Activated CD8-positive, alpha-beta T cell treated with anti-CD3 and anti-CD28 coated beads for 36 hours (primary cell): ENCODE measurements around the gene CMTM6. TPM values are rescaled to one million over a fixed set of nuclear protein-coding genes. Genes with fewer than 3 reads are reported as not detected.
"Not testable (repeated sequence)": the region's sequence is repeated elsewhere in the genome, so short reads cannot be mapped to it uniquely, and the experiment has no call there.

Source experiments
- ATAC-seq: fragments of 200-7000 bp; cut with Tn5 transposase; one replicate; pipeline ENCODE4 v1.10.0; 2021; ENCODE audit warnings: mild to moderate bottlenecking, moderate library complexity
- CTCF ChIA-PET: fragments of 350-600 bp; sonication (Branson Sonifier 250); formaldehyde crosslinking; loops from one replicate; lab custom pipeline; 2021; ENCODE audit warnings: antibody characterized with exemption; lab: Charles Lee
- POLR2A ChIA-PET: fragments of 350-600 bp; sonication (Branson Sonifier 250); formaldehyde crosslinking; loops from one replicate; lab custom pipeline; 2021; ENCODE audit warnings: antibody characterized with exemption; lab: Charles Lee
- DNase-seq: peaks from one replicate; pipeline ENCODE4 v3.0.0-alpha.2; 2020
- H3K27ac Mint-ChIP-seq: one replicate; pipeline ENCODE4 v1.8.0; 2021; ENCODE audit warnings: mild to moderate bottlenecking, mixed read lengths
- H3K27me3 Mint-ChIP-seq: one replicate; pipeline ENCODE4 v1.8.0; 2021; ENCODE audit warnings: mixed read lengths
- H3K36me3 Mint-ChIP-seq: one replicate; pipeline ENCODE4 v1.8.0; 2021; ENCODE audit warnings: low read depth, mixed read lengths
- H3K4me1 Mint-ChIP-seq: one replicate; pipeline ENCODE4 v1.8.0; 2021; ENCODE audit warnings: low read depth, mixed read lengths
- H3K4me3 Mint-ChIP-seq: one replicate; pipeline ENCODE4 v1.8.0; 2021; ENCODE audit warnings: mild to moderate bottlenecking, moderate library complexity, mixed read lengths
- H3K9me3 Mint-ChIP-seq: one replicate; pipeline ENCODE4 v1.8.0; 2021; ENCODE audit warnings: mixed read lengths
- intact Hi-C: fragments of 100-400 bp; cut with micrococcal nuclease; formaldehyde crosslinking; loops from one replicate; pipeline ENCODE4 v1.10.0; 2022
- total RNA-seq, 2 experiments: library from RNA; stranded (reverse); gene quantifications; one replicate each; pipeline ENCODE4 v1.2.3, GENCODE V29; 2021
- TF ChIP-seq, protein P1 (sequence below): fragments of 200-600 bp; IDR thresholded peaks from one replicate; pipeline ENCODE4 v1.8.0; 2022; ENCODE audit warnings: antibody characterized with exemption, mild to moderate bottlenecking

CMTM6 gene
- total RNA-seq, 2 experiments from 2014 or later, result 49.8 to 50.1 TPM

DNA sequence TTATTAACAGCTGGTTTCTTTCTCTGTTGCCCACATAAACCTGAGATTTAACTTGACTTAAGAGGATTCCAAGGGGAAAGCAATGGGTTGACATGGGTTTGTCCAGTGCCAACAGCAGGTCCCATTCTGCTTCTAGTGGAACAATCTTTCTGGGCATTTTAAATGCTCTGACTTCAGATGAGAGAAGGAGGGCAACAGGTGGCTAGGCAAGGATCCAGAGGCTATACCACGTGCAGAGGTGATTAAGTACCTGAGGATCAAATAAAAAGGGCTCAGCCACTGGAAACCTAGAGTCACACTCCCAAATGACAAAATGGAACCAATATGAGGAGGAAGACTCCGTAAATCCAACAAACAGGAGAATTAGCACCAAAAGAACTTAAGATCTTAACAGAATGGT is 28.5 kb downstream of the CMTM6 start:
- CTCF ChIA-PET, result interaction anchor here (4.0 kb wide), 1 partner anchor 99 kb away, joined by 23 read pairs; no protein-coding TSS in a partner anchor
- Mint-ChIP-seq H3K36me3 (peaks cover 31% of the 10 kb centered on the region), H3K4me1 (peaks cover 35% of the 10 kb centered on the region)

DNA sequence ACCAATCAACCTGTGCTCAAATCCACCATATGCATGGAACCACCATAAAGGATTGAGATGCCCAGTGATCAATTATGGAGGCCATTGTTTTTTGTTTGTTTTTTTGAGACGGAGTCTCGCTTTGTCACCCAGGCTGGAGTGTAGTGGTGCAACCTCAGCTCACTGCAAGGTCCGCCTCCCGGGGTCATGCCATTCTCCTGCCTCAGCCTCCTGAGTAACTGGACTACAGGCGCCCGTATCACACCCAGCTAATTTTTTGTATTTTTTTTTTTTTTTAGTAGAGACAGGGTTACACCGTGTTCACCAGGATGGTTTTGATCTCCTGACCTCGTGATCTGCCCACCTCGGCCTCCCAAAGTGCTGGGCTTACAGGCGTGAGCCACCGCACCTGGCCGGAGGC is 30.5 kb downstream of the CMTM6 start:
- not testable (repeated sequence) for ATAC-seq

More for the DNA sequence above, 28.5 kb downstream of the CMTM6 start:
- no peak for ATAC-seq
- H3K4me3 Mint-ChIP-seq, result no peak overlapping the region
- no peaks in the 10 kb centered on the region for H3K27me3 Mint-ChIP-seq
- H3K27ac Mint-ChIP-seq, result no peak overlapping the region
- H3K9me3 Mint-ChIP-seq, result no peaks in the 10 kb centered on the region
- intact Hi-C loops, result no loop called here
- DNase-seq, result no peak
- POLR2A ChIA-PET, result interaction anchor here (1.1 kb wide), 1 partner anchor 9 kb away, joined by 3 read pairs; no protein-coding TSS in a partner anchor
- TF ChIP-seq, protein P1, sequence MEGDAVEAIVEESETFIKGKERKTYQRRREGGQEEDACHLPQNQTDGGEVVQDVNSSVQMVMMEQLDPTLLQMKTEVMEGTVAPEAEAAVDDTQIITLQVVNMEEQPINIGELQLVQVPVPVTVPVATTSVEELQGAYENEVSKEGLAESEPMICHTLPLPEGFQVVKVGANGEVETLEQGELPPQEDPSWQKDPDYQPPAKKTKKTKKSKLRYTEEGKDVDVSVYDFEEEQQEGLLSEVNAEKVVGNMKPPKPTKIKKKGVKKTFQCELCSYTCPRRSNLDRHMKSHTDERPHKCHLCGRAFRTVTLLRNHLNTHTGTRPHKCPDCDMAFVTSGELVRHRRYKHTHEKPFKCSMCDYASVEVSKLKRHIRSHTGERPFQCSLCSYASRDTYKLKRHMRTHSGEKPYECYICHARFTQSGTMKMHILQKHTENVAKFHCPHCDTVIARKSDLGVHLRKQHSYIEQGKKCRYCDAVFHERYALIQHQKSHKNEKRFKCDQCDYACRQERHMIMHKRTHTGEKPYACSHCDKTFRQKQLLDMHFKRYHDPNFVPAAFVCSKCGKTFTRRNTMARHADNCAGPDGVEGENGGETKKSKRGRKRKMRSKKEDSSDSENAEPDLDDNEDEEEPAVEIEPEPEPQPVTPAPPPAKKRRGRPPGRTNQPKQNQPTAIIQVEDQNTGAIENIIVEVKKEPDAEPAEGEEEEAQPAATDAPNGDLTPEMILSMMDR, result no peak

DNA sequence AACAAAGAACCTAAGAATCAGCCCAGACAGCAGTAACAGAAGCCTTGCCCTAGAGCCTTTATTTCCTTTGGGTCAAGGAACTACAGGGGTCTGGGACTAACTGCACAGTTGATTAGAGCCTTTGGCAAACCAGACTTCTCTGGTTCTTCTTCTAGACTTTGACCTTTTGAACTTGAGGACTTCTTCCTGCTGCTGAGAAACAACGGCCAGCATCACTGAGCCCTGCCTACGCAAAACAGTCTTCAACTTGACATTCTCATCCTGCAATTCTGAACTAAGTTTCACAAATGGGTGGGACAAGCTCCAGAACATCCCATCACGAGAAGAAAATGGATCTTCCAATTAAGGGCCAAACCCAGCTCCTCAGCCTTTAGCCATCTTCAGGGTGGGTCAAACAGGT is 31.4 kb downstream of the CMTM6 start:
- intact Hi-C loops, result no loop called here
- H3K9me3 Mint-ChIP-seq, result no peaks in the 10 kb centered on the region
- no peak overlapping the region for H3K4me3 Mint-ChIP-seq
- TF ChIP-seq, protein P1, result no peak
- H3K4me1 Mint-ChIP-seq, result peaks cover 38% of the 10 kb centered on the region
- ChIA-PET POLR2A (interaction anchor here (0.7 to 0.9 kb wide), 2 partner anchors 11 to 21 kb away, joined by 3 read pairs; no protein-coding TSS in a partner anchor), CTCF (interaction anchor here (5.5 kb wide), 1 partner anchor 97 kb away, joined by 149 read pairs; no protein-coding TSS in a partner anchor)
- no peak for ATAC-seq
- H3K27ac Mint-ChIP-seq, result peak overlapping the region; percentile 13
- no peak for DNase-seq
- no peaks in the 10 kb centered on the region for H3K27me3 Mint-ChIP-seq
- H3K36me3 Mint-ChIP-seq, result peaks cover 16% of the 10 kb centered on the region

More for the DNA sequence above, 30.5 kb downstream of the CMTM6 start:
- H3K9me3 Mint-ChIP-seq, H3K27me3 Mint-ChIP-seq, intact Hi-C loops, POLR2A ChIA-PET, DNase-seq, H3K4me3 Mint-ChIP-seq, H3K27ac Mint-ChIP-seq: not testable (repeated sequence)
- CTCF ChIA-PET, result interaction anchor here (1.2 to 4.0 kb wide), 2 partner anchors 89 to 97 kb away, joined by 3 to 23 read pairs; no protein-coding TSS in a partner anchor
- Mint-ChIP-seq H3K36me3 (peaks cover 21% of the 10 kb centered on the region), H3K4me1 (peaks cover 42% of the 10 kb centered on the region)

DNA sequence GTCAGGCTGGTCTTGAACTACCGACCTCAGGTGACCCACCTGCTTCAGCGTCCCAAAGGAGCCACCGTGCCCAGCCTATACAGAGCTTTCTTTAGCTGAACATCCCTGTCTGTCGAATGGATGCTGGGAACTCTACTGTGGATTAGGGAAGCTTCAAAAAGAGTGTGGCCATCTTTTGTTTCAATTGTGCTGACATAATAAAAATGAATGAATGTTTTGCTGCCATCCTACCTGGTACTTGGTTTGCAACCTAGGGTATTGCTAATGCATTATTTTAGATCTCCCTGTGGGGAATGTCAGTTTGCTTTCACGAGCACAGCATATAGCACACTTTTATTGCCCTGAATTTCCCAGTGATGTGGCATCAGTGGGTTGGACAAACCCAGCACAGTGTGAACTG is 32.3 kb downstream of the CMTM6 start:
- H3K27me3 Mint-ChIP-seq, result no peaks in the 10 kb centered on the region
- no peak overlapping the region for H3K27ac Mint-ChIP-seq
- intact Hi-C loops, result no loop called here
- H3K4me3 Mint-ChIP-seq, result no peak overlapping the region
- DNase-seq (no peak), ATAC-seq (no peak)
- CTCF ChIA-PET, result interaction anchor here (0.7 to 5.5 kb wide), 6 partner anchors 9 to 96 kb away, joined by 3 to 149 read pairs (median 30); no protein-coding TSS in a partner anchor
- H3K4me1 Mint-ChIP-seq, result peaks cover 41% of the 10 kb centered on the region
- no peaks in the 10 kb centered on the region for H3K9me3 Mint-ChIP-seq
- POLR2A ChIA-PET, result interaction anchor here (0.6 to 1.2 kb wide), 4 partner anchors 15 to 1394 kb away, joined by 3 read pairs; no protein-coding TSS in a partner anchor
- peaks cover 16% of the 10 kb centered on the region for H3K36me3 Mint-ChIP-seq
- TF ChIP-seq, protein P1, result no peak

DNA sequence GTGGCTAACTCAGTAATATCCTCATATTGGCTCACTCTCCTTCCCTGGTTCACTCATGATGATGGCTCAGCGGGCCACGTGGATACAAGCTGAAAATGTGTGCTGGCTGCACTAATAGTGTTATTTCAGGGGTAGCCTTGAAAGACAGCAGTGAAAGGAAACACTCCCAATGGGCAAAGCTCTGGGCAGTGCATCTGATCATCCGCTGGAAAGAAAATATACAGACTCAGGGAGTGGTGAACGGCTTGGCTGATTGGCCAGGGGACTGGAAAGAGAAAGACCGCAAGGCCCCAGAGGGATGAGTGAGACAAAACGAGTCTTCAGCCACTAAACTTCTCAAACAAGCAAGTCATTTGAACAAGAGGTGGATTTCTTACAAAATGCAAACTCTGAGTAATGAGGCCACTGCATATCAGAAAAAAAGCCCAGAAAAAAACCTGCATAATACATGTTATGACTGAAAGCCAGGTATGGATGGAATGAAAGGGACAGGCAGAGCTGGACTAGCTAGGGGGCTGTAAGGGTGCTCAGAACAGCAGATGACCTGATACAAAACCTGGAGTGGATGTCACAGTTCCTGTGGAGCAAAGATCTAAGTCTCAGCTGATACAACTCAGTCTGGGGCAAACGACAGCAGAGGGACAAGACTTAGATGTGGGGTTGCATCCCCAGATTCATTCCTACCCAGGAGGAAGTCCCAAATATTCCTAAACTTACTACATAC is 33.3 kb downstream of the CMTM6 start:
- Mint-ChIP-seq H3K36me3 (peaks cover 14% of the 10 kb centered on the region), H3K9me3 (no peaks in the 10 kb centered on the region), H3K27me3 (no peaks in the 10 kb centered on the region), H3K4me3 (no peak overlapping the region), H3K4me1 (peaks cover 42% of the 10 kb centered on the region), H3K27ac (peak overlapping the region; percentile 21)
- TF ChIP-seq, protein P1, result no peak
- ChIA-PET CTCF (interaction anchor here (0.7 to 5.5 kb wide), 15 partner anchors 8 to 262 kb away, joined by 3 to 149 read pairs (median 17); no protein-coding TSS in a partner anchor), POLR2A (interaction anchor here (1.0 to 2.6 kb wide), 5 partner anchors 10 to 45 kb away, joined by 3 to 14 read pairs (median 3); no protein-coding TSS in a partner anchor)
- intact Hi-C loops, result loop anchor here (5.0 kb wide), 1 partner anchor 42 kb away; no protein-coding TSS in a partner anchor
- DNase-seq (no peak), ATAC-seq (no peak)
